Epithelial cell of alveolus of lung (primary cell): ENCODE results near the gene TRIM67. TPM values are rescaled to one million over a fixed set of nuclear protein-coding genes. Genes with fewer than 3 reads are reported as not detected.

Experiments used
- total RNA-seq: library from RNA; depleted of rRNA; stranded (reverse); fragments of >200 nt; gene quantifications from 2 replicates; pipeline ENCODE4 v1.2.1, GENCODE V29; 2015

Gene TRIM67
- not detected in 2 replicates for total RNA-seq

DNA sequence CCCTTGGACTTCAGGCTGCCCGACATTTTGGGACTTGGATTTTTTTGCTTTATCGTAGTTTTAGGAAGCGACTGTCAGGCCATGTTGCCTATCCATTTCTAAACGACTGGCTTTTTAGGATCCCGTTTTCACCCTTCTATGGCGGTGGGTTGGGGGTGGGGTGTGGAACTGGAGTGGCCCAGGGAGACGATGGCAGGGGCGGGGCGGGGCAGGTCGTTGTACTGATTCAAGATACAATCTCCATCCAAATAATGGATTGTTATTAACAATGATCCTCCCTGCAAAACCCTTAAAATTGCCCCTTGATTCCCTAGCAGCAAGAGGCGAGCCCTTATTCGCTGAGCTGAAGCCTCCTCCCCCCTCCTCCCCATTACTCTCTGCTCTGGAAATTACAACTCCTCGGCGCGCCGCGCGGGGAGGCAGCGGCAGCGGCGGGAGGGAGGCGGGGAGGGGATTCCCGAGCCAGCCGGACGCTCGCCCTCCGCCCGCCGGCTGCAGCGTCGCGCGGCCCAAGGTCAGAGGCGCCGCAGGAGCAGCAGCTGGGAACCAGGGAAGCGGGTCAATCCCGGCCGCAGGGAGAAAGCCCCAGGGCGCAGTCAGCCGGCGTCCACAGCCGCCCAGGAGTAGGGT is at the start of gene TRIM67:
Gene TRIM67 (plus strand): TSS at position 392 of the 630 bp plus-strand sequence. CDS start 912 bp downstream, outside the sequence.

DNA sequence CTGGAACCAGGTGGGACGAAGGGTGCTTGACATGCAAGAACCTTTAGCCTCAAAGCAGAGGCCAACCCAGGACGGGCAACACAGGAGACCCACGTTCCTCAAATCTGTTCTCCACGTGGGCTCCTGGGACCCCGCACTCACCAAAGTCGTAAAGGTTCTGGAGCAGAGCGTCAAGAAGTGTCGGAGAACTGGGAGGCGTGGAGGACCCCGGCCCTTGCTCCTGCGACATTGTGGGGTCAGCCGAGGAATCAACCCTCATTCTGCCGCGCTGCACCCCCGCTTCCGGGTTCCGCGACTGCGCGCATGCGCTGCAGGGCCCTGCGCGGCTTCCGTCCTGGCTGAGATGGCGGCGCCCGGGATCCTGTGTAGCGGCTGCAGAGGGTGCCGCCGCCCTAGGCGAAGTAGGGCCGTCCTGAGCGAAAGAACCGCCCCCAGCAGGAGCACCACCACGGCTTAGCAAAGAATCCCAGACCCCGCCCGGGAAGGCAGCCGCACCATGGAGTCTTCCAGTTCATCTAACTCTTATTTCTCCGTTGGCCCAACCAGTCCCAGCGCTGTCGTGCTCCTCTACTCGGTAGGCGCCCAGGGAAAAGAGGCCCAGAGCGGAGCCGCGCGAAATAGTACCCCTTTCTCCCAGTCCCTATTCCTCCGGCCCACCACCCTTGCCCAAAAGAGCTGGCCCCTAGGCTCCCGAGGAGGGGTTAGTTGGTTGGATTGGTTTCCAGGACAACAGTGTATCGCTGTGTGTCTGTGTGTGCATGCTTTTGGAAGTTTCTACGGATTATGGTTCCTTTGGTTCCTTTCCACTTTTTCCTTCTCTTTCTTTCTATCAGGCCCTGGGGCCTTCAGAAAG is 79.3 kb downstream of the TRIM67 start, which contains the start of gene GNPAT:
Gene GNPAT (plus strand): TSS at position 330 of the 853 bp plus-strand sequence. CDS start 167 bp downstream, at position 497.

Other genes starting within 250 kb of the TRIM67 start
- 4.1 and 7.8 TPM in 2 replicates for gene TTC13, start 183.2 kb upstream of the TRIM67 start, total RNA-seq
- 12.9 and 29.8 TPM in 2 replicates for gene ARV1, start 183.0 kb upstream of the TRIM67 start, total RNA-seq
- 5.1 and 7.8 TPM in 2 replicates for gene FAM89A, start 121.8 kb upstream of the TRIM67 start, total RNA-seq
- gene GNPAT, start 79.2 kb downstream of the TRIM67 start, total RNA-seq: 34.7 and 41.9 TPM in 2 replicates
- gene EXOC8, start 175.8 kb downstream of the TRIM67 start, total RNA-seq: 8.1 and 12.6 TPM in 2 replicates
- gene SPRTN, start 176.2 kb downstream of the TRIM67 start, total RNA-seq: 9.4 and 12.8 TPM in 2 replicates